ENCODE data around the gene GAGE10. TPM values are rescaled to one million over a fixed set of nuclear protein-coding genes. Genes with fewer than 3 reads are reported as not detected.

GAGE10 gene
- total RNA-seq, 4 donors from 2014 or later = not detected

GRCh38 chrX:49284212-49284611 lies 19.2 kb upstream of the GAGE10 start:
- intact Hi-C loops (cut with DNase I) = no loop called here
- no peaks in the 10 kb centered on the region for H3K27me3 ChIP-seq
- H3K4me1 ChIP-seq = no peaks in the 10 kb centered on the region
- no peaks in the 10 kb centered on the region for H3K9me3 ChIP-seq
- H3K27ac ChIP-seq = no peak overlapping the region
- TF ChIP-seq POLR2A (IDR thresholded peaks at IDR 0.05) = no peak
- TF ChIP-seq, protein P1, sequence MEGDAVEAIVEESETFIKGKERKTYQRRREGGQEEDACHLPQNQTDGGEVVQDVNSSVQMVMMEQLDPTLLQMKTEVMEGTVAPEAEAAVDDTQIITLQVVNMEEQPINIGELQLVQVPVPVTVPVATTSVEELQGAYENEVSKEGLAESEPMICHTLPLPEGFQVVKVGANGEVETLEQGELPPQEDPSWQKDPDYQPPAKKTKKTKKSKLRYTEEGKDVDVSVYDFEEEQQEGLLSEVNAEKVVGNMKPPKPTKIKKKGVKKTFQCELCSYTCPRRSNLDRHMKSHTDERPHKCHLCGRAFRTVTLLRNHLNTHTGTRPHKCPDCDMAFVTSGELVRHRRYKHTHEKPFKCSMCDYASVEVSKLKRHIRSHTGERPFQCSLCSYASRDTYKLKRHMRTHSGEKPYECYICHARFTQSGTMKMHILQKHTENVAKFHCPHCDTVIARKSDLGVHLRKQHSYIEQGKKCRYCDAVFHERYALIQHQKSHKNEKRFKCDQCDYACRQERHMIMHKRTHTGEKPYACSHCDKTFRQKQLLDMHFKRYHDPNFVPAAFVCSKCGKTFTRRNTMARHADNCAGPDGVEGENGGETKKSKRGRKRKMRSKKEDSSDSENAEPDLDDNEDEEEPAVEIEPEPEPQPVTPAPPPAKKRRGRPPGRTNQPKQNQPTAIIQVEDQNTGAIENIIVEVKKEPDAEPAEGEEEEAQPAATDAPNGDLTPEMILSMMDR (IDR thresholded peaks at IDR 0.05) = no peak
- no peaks in the 10 kb centered on the region for H3K36me3 ChIP-seq
- H3K4me3 ChIP-seq (replicated peaks in 1 of 3) = no peak overlapping the region
- no peak for DNase-seq
- WGBS, 2 donors = 97 to 98% methylated on average over 3 of the region's 3 CpGs

GRCh38 chrX:49286136-49286535 lies 17.3 kb upstream of the GAGE10 start:
- Histone ChIP-seq H3K9me3 (no peaks in the 10 kb centered on the region), H3K27me3 (no peaks in the 10 kb centered on the region), H3K36me3 (no peaks in the 10 kb centered on the region), H3K4me3 (replicated peaks in 1 of 3) (no peak overlapping the region), H3K4me1 (no peaks in the 10 kb centered on the region), H3K27ac (no peak overlapping the region)
- intact Hi-C loops (cut with DNase I) = no loop called here
- DNase-seq = no peak
- WGBS, 2 donors = no CpG with 5 or more reads among the region's 18 CpGs
- TF ChIP-seq, protein P1 (IDR thresholded peaks at IDR 0.05) = no peak
- TF ChIP-seq POLR2A (IDR thresholded peaks at IDR 0.05) = no peak

GRCh38 chrX:49286581-49286980 lies 16.9 kb upstream of the GAGE10 start:
- H3K27ac ChIP-seq = no peak overlapping the region
- no peaks in the 10 kb centered on the region for H3K9me3 ChIP-seq
- H3K27me3 ChIP-seq = no peaks in the 10 kb centered on the region
- H3K4me1 ChIP-seq = no peaks in the 10 kb centered on the region
- no peak for DNase-seq
- no peak overlapping the region for H3K4me3 ChIP-seq (replicated peaks in 1 of 3)
- WGBS, 2 donors = no CpG with 5 or more reads among the region's 4 CpGs
- no peaks in the 10 kb centered on the region for H3K36me3 ChIP-seq
- TF ChIP-seq POLR2A (IDR thresholded peaks at IDR 0.05) = no peak
- TF ChIP-seq, protein P1 (IDR thresholded peaks at IDR 0.05) = no peak
- intact Hi-C loops (cut with DNase I) = no loop called here

DNA sequence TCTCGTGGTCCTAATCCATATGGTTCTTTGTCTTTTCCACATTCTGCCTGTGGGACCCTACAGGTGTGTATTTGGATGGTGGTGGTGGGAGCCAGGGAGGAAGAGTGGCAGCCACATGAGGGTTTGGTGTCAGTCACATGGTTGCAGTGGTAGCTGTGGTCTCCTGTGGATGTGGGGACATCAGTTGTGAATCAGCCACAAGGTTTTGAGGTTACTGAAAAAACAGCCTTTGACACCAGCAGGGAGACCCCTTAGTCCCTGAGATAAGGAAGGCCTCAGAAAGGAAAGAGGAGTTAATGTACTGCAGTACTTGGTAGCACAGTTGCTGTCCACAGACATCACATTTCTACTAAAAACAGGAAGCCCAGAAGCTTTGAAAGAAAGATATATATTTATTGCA lies 15.8 kb upstream of the GAGE10 start:
- intact Hi-C loops (cut with DNase I) = no loop called here
- 91% methylated on average over 1 of the region's 1 CpG; no CpG with 5 or more reads in 1 of the 2 donors for WGBS, 2 donors
- H3K36me3 ChIP-seq = no peaks in the 10 kb centered on the region

DNA sequence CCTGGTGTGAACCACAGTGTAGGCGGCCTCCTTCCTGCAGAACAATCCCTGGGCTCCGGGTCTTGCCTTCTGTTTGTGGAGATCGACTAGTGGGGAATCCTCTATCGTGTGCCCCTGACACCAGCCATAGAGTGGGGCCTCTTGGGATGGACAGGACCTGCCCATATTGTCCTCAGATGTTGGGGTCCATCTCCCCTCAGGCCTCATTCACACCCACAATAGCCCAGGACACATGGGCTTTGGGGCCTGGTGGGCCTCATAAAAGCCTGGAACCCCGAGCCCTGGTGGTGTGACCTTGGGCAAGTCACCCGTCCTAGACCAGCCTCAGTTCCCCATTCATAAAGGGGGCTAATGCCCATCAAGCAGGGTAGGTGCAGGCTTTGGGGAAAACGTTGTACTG lies 13.2 kb upstream of the GAGE10 start:
- intact Hi-C loops (cut with DNase I) = no loop called here
- TF ChIP-seq POLR2A (IDR thresholded peaks at IDR 0.05) = no peak
- TF ChIP-seq, protein P1 (IDR thresholded peaks at IDR 0.05) = no peak
- Histone ChIP-seq H3K36me3 (no peaks in the 10 kb centered on the region), H3K27ac (no peak overlapping the region), H3K4me1 (no peaks in the 10 kb centered on the region), H3K27me3 (no peaks in the 10 kb centered on the region), H3K9me3 (no peaks in the 10 kb centered on the region), H3K4me3 (replicated peaks in 1 of 3) (no peak overlapping the region)
- 71 to 100% methylated on average over 1 to 5 of the region's 7 CpGs for WGBS, 2 donors
- DNase-seq = no peak

More for the DNA sequence above, 15.8 kb upstream of the GAGE10 start:
- Histone ChIP-seq H3K4me1 (no peaks in the 10 kb centered on the region), H3K27ac (no peak overlapping the region), H3K27me3 (no peaks in the 10 kb centered on the region), H3K4me3 (replicated peaks in 1 of 3) (no peak overlapping the region), H3K9me3 (no peaks in the 10 kb centered on the region)
- DNase-seq = no peak
- TF ChIP-seq, protein P1 (IDR thresholded peaks at IDR 0.05) = no peak
- no peak for TF ChIP-seq POLR2A (IDR thresholded peaks at IDR 0.05)
